C4-2B (cell line): ENCODE measurements around the gene PDE4B.

Experiments
- ZFX ChIP-seq: fragments of 450-650 bp; IDR thresholded peaks from 2 replicates; pipeline ENCODE4 v1.6.1; 2017
- TF ChIP-seq, protein P1 (sequence below): fragments of 450-650 bp; conservative IDR thresholded peaks from 2 replicates; pipeline ENCODE4 v1.5.1; 2017; ENCODE audit warnings: mild to moderate bottlenecking

DNA sequence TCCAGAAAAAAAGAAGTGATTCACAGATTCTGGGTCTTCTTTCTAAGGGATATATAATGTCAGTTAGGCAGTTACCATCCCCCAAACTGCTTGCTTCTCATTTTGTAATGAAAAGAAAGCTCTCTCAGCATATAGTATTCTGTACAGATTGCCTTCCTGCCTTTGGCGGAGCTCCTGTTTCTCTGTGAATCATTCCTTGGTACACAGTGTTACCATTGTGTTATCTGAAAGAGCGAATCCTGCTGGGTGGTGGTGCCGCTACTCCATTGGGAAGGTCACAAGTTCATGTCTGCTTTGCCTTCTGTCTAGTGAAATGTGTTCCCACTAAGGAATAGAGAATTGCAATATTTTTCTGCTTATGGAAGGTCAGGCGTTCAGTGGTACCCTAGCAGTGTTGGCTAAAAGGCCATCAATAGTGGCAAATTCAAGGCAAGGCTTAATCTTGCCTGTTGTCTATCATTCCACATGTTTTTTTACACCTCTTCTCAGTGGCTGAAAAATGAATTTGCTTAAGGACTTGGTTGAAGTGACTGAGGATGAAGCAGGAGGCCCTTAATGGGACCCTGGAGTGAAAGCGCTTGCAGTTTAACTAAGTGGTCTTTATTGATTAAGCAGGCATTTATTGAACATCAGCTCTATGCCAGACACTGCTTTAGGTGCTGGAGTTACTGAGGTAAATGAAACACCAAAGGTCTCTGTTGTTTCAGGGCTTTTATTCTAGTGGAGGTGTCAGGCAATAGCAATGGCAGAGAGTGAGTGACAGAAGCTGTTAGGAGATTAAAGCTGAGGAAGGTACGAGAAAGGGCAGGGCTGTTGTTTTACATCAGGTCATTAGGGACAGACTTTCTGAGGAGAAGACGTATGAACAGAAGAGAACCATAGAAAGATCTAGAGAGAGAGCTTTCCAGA is 186.7 kb downstream of the PDE4B start:
- TF ChIP-seq, protein P1, sequence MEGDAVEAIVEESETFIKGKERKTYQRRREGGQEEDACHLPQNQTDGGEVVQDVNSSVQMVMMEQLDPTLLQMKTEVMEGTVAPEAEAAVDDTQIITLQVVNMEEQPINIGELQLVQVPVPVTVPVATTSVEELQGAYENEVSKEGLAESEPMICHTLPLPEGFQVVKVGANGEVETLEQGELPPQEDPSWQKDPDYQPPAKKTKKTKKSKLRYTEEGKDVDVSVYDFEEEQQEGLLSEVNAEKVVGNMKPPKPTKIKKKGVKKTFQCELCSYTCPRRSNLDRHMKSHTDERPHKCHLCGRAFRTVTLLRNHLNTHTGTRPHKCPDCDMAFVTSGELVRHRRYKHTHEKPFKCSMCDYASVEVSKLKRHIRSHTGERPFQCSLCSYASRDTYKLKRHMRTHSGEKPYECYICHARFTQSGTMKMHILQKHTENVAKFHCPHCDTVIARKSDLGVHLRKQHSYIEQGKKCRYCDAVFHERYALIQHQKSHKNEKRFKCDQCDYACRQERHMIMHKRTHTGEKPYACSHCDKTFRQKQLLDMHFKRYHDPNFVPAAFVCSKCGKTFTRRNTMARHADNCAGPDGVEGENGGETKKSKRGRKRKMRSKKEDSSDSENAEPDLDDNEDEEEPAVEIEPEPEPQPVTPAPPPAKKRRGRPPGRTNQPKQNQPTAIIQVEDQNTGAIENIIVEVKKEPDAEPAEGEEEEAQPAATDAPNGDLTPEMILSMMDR = no peak
- TF ChIP-seq ZFX = no peak
